ENCODE results near the gene PIP5K1B.

The PIP5K1B gene

DNA sequence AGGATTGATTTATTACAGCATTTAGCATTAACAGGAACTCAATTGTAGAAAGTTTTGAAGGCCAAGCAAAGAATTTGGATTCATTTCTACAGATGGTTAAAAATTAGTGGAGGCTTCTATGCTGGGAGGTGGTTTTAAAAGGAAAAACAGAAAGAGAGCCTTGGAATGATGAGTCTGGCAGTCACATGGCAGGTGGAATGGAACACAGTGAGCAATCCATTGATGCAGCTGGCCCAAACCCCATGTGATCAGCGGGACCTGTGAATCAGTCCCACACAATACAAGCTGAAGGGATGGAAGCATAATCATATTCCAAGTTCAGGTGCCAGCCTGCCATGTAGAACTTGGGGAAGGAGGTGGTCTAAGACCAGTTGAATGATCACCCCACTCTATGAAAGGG lies 147.9 kb downstream of the PIP5K1B start:
- Histone ChIP-seq H3K4me3 (ENCODE audit: low read length) (no peak overlapping the region), H3K9me3 (ENCODE audit: control insufficient read depth, insufficient read depth, low read length) (no peaks in the 10 kb centered on the region), H3K4me2 (ENCODE audit: low read length) (no peak overlapping the region), H3K36me3 (ENCODE audit: control insufficient read depth, low read length) (no peaks in the 10 kb centered on the region), H3K4me1 (ENCODE audit: control insufficient read depth, low read length) (no peaks in the 10 kb centered on the region), H3K27ac (ENCODE audit: low read depth, low read length) (no peak overlapping the region), H3K27me3 (ENCODE audit: control insufficient read depth, low read length) (peaks cover 6% of the 10 kb centered on the region; the same call in 1 of the 2 replicates), H3K9me2 (replicated peaks; ENCODE audit: control insufficient read depth, low read length) (no peaks in the 10 kb centered on the region), H4K20me1 (ENCODE audit: control insufficient read depth, insufficient read depth, low read depth, low read length) (no peaks in the 10 kb centered on the region), H3F3A (ENCODE audit: control insufficient read depth, insufficient read depth) (no peaks in the 10 kb centered on the region), H3K79me2 (ENCODE audit: control insufficient read depth, low read length) (no peaks in the 10 kb centered on the region)
- TF ChIP-seq, protein P1, sequence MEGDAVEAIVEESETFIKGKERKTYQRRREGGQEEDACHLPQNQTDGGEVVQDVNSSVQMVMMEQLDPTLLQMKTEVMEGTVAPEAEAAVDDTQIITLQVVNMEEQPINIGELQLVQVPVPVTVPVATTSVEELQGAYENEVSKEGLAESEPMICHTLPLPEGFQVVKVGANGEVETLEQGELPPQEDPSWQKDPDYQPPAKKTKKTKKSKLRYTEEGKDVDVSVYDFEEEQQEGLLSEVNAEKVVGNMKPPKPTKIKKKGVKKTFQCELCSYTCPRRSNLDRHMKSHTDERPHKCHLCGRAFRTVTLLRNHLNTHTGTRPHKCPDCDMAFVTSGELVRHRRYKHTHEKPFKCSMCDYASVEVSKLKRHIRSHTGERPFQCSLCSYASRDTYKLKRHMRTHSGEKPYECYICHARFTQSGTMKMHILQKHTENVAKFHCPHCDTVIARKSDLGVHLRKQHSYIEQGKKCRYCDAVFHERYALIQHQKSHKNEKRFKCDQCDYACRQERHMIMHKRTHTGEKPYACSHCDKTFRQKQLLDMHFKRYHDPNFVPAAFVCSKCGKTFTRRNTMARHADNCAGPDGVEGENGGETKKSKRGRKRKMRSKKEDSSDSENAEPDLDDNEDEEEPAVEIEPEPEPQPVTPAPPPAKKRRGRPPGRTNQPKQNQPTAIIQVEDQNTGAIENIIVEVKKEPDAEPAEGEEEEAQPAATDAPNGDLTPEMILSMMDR (IDR thresholded peaks at IDR 0.05; ENCODE audit: low read depth, low read length, poor library complexity, severe bottlenecking), result no peak
- no peak for TF ChIP-seq EZH2phosphoT487 (IDR thresholded peaks at IDR 0.05; ENCODE audit: borderline replicate concordance, low read length)

GRCh38 chr9:68859347-68859746 lies 154.3 kb downstream of the PIP5K1B start:
- H3K4me2 ChIP-seq (ENCODE audit: low read length), result no peak overlapping the region
- no peaks in the 10 kb centered on the region for H3K9me3 ChIP-seq (ENCODE audit: control insufficient read depth, insufficient read depth, low read length)
- no peaks in the 10 kb centered on the region for H3F3A ChIP-seq (ENCODE audit: control insufficient read depth, insufficient read depth)
- H3K4me3 ChIP-seq (ENCODE audit: low read length), result no peak overlapping the region
- H3K79me2 ChIP-seq (ENCODE audit: control insufficient read depth, low read length), result no peaks in the 10 kb centered on the region
- H3K9me2 ChIP-seq (replicated peaks; ENCODE audit: control insufficient read depth, low read length), result no peaks in the 10 kb centered on the region
- TF ChIP-seq, protein P1 (IDR thresholded peaks at IDR 0.05; ENCODE audit: low read depth, low read length, poor library complexity, severe bottlenecking), result no peak
- no peak for TF ChIP-seq EZH2phosphoT487 (IDR thresholded peaks at IDR 0.05; ENCODE audit: borderline replicate concordance, low read length)
- H4K20me1 ChIP-seq (ENCODE audit: control insufficient read depth, insufficient read depth, low read depth, low read length), result no peaks in the 10 kb centered on the region
- no peaks in the 10 kb centered on the region for H3K4me1 ChIP-seq (ENCODE audit: control insufficient read depth, low read length)
- H3K27ac ChIP-seq (ENCODE audit: low read depth, low read length), result no peak overlapping the region
- peaks cover 16% of the 10 kb centered on the region; the same call in 1 of the 2 replicates for H3K27me3 ChIP-seq (ENCODE audit: control insufficient read depth, low read length)
- no peaks in the 10 kb centered on the region for H3K36me3 ChIP-seq (ENCODE audit: control insufficient read depth, low read length)

DNA sequence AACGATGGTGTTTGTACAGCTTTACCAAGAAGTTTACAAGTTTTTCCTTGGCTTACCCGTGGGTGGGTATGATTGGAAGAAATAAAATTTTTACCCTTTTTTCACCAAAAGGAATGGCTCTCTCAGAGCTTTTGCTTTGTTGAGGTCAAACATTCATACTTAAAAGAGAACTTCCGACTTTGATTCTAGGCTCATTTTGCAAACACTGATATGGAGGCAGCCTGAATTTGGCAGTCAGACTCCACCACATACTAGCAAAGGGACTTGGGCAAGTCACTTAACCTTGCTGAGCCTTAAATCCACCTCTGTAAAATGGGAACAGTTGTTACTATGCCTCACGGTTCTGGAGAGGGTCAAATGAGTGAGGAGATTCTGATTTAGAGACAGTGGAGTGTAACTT lies 155.4 kb downstream of the PIP5K1B start:
- TF ChIP-seq, protein P1 (IDR thresholded peaks at IDR 0.05; ENCODE audit: low read depth, low read length, poor library complexity, severe bottlenecking), result no peak
- no peak for TF ChIP-seq EZH2phosphoT487 (IDR thresholded peaks at IDR 0.05; ENCODE audit: borderline replicate concordance, low read length)
- Histone ChIP-seq H3K27ac (ENCODE audit: low read depth, low read length) (no peak overlapping the region), H3K36me3 (ENCODE audit: control insufficient read depth, low read length) (no peaks in the 10 kb centered on the region), H3K27me3 (ENCODE audit: control insufficient read depth, low read length) (peaks cover 16% of the 10 kb centered on the region; the same call in 1 of the 2 replicates), H3K4me2 (ENCODE audit: low read length) (no peak overlapping the region), H3F3A (ENCODE audit: control insufficient read depth, insufficient read depth) (no peaks in the 10 kb centered on the region), H3K4me3 (ENCODE audit: low read length) (no peak overlapping the region), H3K79me2 (ENCODE audit: control insufficient read depth, low read length) (no peaks in the 10 kb centered on the region), H3K9me3 (ENCODE audit: control insufficient read depth, insufficient read depth, low read length) (no peaks in the 10 kb centered on the region), H3K4me1 (ENCODE audit: control insufficient read depth, low read length) (no peaks in the 10 kb centered on the region), H3K9me2 (replicated peaks; ENCODE audit: control insufficient read depth, low read length) (no peaks in the 10 kb centered on the region), H4K20me1 (ENCODE audit: control insufficient read depth, insufficient read depth, low read depth, low read length) (no peaks in the 10 kb centered on the region)
